Measurements from ENCODE around the gene CEP85L.

CEP85L gene

GRCh38 chr6:118651282-118652050, at the start of gene CEP85L:
Gene CEP85L (minus strand): TSS chr6:118651591. CDS start chr6:118651269, 322 bp downstream.
- peak; percentile 94 for DNase-seq (ENCODE audit: low spot score)

- no peak for DNase-seq (ENCODE audit: low spot score)
Observed at GRCh38 chr6:118700531-118700930, 49.1 kb upstream of the CEP85L start.

- DNase-seq (ENCODE audit: low spot score): no peak
Observed at GRCh38 chr6:118697554-118697953, 46.2 kb upstream of the CEP85L start.

- no peak for DNase-seq (ENCODE audit: low spot score)
Observed at GRCh38 chr6:118696271-118696670, 44.9 kb upstream of the CEP85L start.

GRCh38 chr6:118693562-118693961, 42.2 kb upstream of the CEP85L start:
- DNase-seq (ENCODE audit: low spot score): no peak

- DNase-seq (ENCODE audit: low spot score): no peak
Observed at GRCh38 chr6:118685823-118686449, 34.5 kb upstream of the CEP85L start.

- no peak for DNase-seq (ENCODE audit: low spot score)
Observed at GRCh38 chr6:118683881-118684872, 32.8 kb upstream of the CEP85L start.

- no peak for DNase-seq (ENCODE audit: low spot score)
Observed at GRCh38 chr6:118680452-118681095, 29.2 kb upstream of the CEP85L start.

GRCh38 chr6:118679327-118679901, 28.0 kb upstream of the CEP85L start:
- DNase-seq (ENCODE audit: low spot score): peak; percentile 39

- DNase-seq (ENCODE audit: low spot score): no peak
Observed at GRCh38 chr6:118678866-118679265, 27.5 kb upstream of the CEP85L start.

GRCh38 chr6:118677193-118677592, 25.8 kb upstream of the CEP85L start:
- DNase-seq (ENCODE audit: low spot score): no peak

GRCh38 chr6:118675225-118675624, 23.8 kb upstream of the CEP85L start:
- DNase-seq (ENCODE audit: low spot score): no peak

- no peak for DNase-seq (ENCODE audit: low spot score)
Observed at GRCh38 chr6:118674772-118675171, 23.4 kb upstream of the CEP85L start.

GRCh38 chr6:118672678-118673077, 21.3 kb upstream of the CEP85L start:
- DNase-seq (ENCODE audit: low spot score): no peak

- DNase-seq (ENCODE audit: low spot score): no peak
Observed at GRCh38 chr6:118669561-118669960, 18.2 kb upstream of the CEP85L start.

GRCh38 chr6:118668761-118669385, 17.5 kb upstream of the CEP85L start:
- DNase-seq (ENCODE audit: low spot score): peak; percentile 68

GRCh38 chr6:118667988-118668387, 16.6 kb upstream of the CEP85L start:
- DNase-seq (ENCODE audit: low spot score): no peak

- no peak for DNase-seq (ENCODE audit: low spot score)
Observed at GRCh38 chr6:118665011-118665410, 13.6 kb upstream of the CEP85L start.

- peak; percentile 29 for DNase-seq (ENCODE audit: low spot score)
Observed at GRCh38 chr6:118663993-118664985, 12.9 kb upstream of the CEP85L start.

- DNase-seq (ENCODE audit: low spot score): no peak
Observed at GRCh38 chr6:118661831-118662230, 10.4 kb upstream of the CEP85L start.

All from AG08395 (cell line).